Measurements from ENCODE around the gene C2CD2L. TPM values are rescaled to one million over a fixed set of nuclear protein-coding genes. Genes with fewer than 3 reads are reported as not detected.

The C2CD2L gene
- total RNA-seq, 1 experiment from 2014 or later = 5.6 TPM

GRCh38 chr11:119091178-119091577 is 16.0 kb upstream of the C2CD2L start:
- no peak overlapping the region for H2BK20ac ChIP-seq (ENCODE audit: low read depth, low read length, poor library complexity, severe bottlenecking)
- H4K8ac ChIP-seq (replicated peaks; ENCODE audit: insufficient read length, low read depth, low read length) = no peak overlapping the region
- no peak overlapping the region for H2BK12ac ChIP-seq (ENCODE audit: insufficient read length, low read depth, low read length)
- H3K27me3 Mint-ChIP-seq (ENCODE audit: low read depth) = no peaks in the 10 kb centered on the region
- no peaks in the 10 kb centered on the region for H3K9me3 ChIP-seq (ENCODE audit: control insufficient read depth, low read depth, low read length)
- H4K5ac ChIP-seq (ENCODE audit: insufficient read length, low read depth, low read length) = no peak overlapping the region
- no peak overlapping the region; a peak in 1 of 5 replicates for H3K4me3 Mint-ChIP-seq
- H3K14ac ChIP-seq (ENCODE audit: insufficient read depth, low read length) = no peak overlapping the region
- H3K56ac ChIP-seq (ENCODE audit: insufficient read length, low read depth, low read length) = no peak overlapping the region
- H2BK120ac ChIP-seq (ENCODE audit: low read depth, low read length, poor library complexity, severe bottlenecking) = no peak overlapping the region
- no peaks in the 10 kb centered on the region; the same call in 1 of the 2 replicates for H3K4me1 ChIP-seq (ENCODE audit: insufficient read depth, low read length)
- H4K20me1 ChIP-seq (ENCODE audit: control insufficient read depth, insufficient read depth, insufficient read length) = no peaks in the 10 kb centered on the region
- peaks cover 13% of the 10 kb centered on the region for H3K23me2 ChIP-seq (ENCODE audit: insufficient read length, low read depth, low read length, poor library complexity, severe bottlenecking)
- H3K18ac ChIP-seq (ENCODE audit: insufficient read length, low read depth, low read length) = no peak overlapping the region
- H3K4me2 ChIP-seq (ENCODE audit: insufficient read depth, insufficient read length, low read length) = no peak overlapping the region
- no peaks in the 10 kb centered on the region for H3K79me1 ChIP-seq (ENCODE audit: insufficient read depth, low read depth, low read length, poor library complexity, severe bottlenecking)
- H3K9me3 Mint-ChIP-seq = no peaks in the 10 kb centered on the region; a peak in 1 of 5 replicates
- no peak overlapping the region for H3K27ac ChIP-seq (ENCODE audit: insufficient read length, low read depth, low read length)
- H2BK15ac ChIP-seq (ENCODE audit: low read depth, low read length) = no peak overlapping the region
- TF ChIP-seq, protein P1, sequence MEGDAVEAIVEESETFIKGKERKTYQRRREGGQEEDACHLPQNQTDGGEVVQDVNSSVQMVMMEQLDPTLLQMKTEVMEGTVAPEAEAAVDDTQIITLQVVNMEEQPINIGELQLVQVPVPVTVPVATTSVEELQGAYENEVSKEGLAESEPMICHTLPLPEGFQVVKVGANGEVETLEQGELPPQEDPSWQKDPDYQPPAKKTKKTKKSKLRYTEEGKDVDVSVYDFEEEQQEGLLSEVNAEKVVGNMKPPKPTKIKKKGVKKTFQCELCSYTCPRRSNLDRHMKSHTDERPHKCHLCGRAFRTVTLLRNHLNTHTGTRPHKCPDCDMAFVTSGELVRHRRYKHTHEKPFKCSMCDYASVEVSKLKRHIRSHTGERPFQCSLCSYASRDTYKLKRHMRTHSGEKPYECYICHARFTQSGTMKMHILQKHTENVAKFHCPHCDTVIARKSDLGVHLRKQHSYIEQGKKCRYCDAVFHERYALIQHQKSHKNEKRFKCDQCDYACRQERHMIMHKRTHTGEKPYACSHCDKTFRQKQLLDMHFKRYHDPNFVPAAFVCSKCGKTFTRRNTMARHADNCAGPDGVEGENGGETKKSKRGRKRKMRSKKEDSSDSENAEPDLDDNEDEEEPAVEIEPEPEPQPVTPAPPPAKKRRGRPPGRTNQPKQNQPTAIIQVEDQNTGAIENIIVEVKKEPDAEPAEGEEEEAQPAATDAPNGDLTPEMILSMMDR (conservative IDR thresholded peaks at IDR 0.05) = no peak
- H2AK5ac ChIP-seq (ENCODE audit: insufficient read length, low read length) = no peak overlapping the region
- H3K27ac Mint-ChIP-seq = peak overlapping the region in 1 of 3 experiments; percentile 44; a peak in 1 of 7 replicates
- H3K79me2 ChIP-seq (ENCODE audit: insufficient read depth, low read length) = peaks cover 20% of the 10 kb centered on the region; the same call in 1 of the 2 replicates
- peaks cover 21 to 24% of the 10 kb centered on the region in 2 experiments for H3K4me1 Mint-ChIP-seq
- peaks cover 17 to 39% (median 33%) of the 10 kb centered on the region in 3 experiments for H3K36me3 Mint-ChIP-seq (ENCODE audit: insufficient read depth in 1 of 3, low read depth in 3 of 3)
- H3K9ac ChIP-seq (ENCODE audit: extremely low read depth, insufficient read length, low read length) = no peak overlapping the region
- H2BK5ac ChIP-seq (ENCODE audit: insufficient read length, low read length) = no peak overlapping the region
- no peaks in the 10 kb centered on the region for H3K27me3 ChIP-seq (ENCODE audit: insufficient read depth, low read length)
- H3K4ac ChIP-seq (ENCODE audit: low read depth, low read length) = no peak overlapping the region
- H3K23ac ChIP-seq (ENCODE audit: insufficient read length, low read depth, low read length) = no peak overlapping the region
- no peak overlapping the region for H4K91ac ChIP-seq (ENCODE audit: insufficient read length, low read depth, low read length)
- no peak overlapping the region for H3T11ph ChIP-seq (ENCODE audit: low read length)
- DNase-seq = no peak
- H2AFZ ChIP-seq (ENCODE audit: low read length) = no peak overlapping the region
- WGBS (ENCODE audit: extremely low coverage, insufficient read length, low lambda C conversion rate) = no CpG with 5 or more reads among the region's 9 CpGs

All from H9 (cell line).